ENCODE measurements around the gene CSPG4.
"Not testable (repeated sequence)": the region's sequence is repeated elsewhere in the genome, so short reads cannot be mapped to it uniquely, and the experiment has no call there.

Gene CSPG4

DNA sequence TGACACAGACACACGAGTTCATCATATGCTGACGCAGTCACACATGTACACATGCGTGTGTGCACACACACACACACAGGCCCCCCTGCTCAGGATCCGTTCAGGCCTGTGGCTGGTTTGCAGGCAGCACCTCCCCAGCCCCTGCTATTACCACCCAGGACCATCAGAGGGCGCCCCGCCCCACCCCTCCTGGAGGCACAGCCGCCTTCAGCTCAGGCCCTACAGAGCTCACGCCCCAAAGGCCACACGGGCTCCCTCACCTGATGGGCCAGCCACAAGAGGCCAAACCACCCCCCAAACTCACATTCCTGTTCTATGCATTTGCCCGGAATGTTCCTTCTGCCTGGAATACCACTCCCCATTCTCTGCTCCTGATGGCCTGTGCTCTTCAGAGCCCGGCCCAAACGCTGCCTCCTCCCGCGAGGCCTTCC lies 26.4 kb downstream of the CSPG4 start:
- peak; percentile 78 for DNase-seq

DNA sequence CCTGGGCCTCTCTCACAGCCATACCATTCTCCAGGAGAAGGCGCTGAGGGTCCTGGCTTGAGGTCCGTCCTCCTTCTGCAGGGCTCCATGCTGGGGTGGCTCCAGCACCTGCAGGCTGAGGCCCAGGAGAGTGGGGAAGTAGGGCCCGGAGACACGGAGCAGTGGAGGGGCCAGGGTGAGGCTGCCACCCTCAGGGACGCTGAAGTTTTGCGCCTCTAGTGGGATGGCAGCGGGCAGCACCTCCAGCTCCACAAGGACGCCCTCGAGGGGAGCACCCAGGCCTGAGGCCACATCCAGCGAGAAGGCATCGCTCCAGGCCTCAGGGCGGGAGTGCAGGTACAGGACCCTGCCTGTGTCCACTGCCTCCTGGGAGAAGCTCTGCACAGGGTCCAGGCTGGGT lies 27.5 kb downstream of the CSPG4 start:
- DNase-seq, result no peak

DNA sequence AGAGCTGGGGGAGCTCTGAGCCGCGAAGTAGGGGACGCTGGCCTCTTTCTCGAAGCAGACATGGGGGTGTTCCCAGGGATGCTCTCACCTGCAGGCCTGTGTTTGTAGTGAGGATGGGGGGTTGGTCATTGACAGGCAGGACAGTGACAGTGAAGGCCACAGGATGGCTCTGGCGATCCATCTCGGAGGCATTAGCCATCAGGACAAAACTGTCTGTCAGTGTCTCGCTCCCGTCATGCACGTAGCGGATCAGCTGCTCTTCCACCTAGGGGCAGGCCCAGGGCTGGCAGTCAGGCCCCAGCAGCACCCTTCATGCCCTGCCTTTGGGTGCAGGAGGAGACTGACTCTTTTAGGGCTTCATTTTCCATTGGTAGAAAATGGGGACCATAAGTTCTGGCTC lies 28.0 kb downstream of the CSPG4 start:
- DNase-seq, result no peak

DNA sequence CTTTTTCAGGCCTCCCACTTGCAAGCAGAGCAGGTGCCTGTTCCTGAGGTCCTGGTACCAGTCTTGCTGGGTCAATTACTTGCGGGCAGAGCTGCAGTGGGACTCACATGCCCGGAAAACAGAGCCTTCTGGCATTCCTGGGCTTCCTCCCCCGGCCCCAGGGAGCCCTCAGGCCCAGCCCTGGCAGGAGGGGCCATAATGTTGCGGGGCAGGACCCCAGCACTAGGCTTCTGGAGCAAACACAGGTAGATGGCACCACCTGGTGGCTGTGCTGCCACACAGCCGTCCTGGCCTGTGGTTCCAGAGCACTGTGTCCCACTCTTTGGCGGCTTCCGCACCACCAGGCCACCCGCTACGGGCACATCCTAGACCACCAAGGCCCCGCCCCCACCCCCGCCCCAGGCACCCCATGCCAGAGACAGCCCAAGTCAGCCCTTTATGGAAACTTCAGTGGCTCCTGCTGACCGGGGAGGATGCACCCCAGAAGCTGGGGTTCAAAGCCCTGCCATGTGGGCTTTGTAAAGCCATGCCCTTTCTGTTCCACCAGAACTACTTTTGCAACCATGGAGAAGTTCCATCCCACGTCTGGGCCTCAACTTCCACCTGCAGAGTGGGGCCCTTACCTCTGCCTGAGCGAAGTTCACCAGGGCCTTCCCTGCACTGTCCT lies 28.9 kb downstream of the CSPG4 start:
- DNase-seq, result peak; percentile 68

DNA sequence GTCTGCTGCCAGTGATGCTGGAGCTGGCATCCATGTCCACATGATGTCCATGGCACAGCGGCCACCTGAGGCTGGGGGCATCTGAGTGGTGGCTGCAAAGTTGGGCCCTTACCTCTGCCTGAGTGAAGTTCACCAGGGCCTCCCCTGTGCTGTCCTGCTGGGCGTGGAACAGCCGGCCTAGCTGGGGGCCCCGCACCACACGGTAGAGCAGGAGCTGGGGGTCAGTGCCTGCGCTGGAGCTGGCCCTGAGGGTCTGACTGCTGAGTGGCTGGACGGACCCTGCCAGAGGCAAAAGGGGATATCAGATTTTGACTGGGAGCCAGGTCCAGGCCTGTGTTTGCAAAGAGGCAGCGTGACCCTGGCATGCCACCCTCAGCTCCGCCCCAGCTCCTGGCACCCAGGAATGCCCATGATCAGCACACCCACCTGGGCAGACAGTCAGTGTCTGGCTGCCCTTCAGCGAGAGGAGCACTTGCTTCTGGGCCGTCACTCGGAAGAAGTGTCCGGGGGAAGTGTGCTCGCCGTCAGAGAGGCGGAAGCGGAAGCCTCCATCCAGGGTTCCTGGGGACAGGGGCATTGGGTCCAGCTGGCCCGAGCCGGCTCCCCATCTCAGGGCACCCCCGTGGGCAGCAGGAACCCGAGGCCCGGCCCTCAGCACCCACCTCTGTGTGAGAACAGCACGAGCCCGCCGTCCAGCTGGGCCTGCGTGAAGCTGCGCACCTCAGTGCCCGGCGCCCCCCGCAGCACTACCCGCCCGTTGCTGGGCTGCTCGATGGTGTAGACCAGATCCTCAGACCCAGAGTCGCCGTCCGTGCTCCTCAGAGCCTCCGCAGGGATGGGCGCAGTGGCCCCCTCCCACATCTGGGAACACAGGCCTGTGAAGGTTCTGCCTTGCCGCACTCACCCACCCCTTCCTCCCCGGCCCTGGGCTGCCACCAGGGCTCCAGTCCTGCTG lies 30.2 kb downstream of the CSPG4 start:
- DNase-seq, result no peak

DNA sequence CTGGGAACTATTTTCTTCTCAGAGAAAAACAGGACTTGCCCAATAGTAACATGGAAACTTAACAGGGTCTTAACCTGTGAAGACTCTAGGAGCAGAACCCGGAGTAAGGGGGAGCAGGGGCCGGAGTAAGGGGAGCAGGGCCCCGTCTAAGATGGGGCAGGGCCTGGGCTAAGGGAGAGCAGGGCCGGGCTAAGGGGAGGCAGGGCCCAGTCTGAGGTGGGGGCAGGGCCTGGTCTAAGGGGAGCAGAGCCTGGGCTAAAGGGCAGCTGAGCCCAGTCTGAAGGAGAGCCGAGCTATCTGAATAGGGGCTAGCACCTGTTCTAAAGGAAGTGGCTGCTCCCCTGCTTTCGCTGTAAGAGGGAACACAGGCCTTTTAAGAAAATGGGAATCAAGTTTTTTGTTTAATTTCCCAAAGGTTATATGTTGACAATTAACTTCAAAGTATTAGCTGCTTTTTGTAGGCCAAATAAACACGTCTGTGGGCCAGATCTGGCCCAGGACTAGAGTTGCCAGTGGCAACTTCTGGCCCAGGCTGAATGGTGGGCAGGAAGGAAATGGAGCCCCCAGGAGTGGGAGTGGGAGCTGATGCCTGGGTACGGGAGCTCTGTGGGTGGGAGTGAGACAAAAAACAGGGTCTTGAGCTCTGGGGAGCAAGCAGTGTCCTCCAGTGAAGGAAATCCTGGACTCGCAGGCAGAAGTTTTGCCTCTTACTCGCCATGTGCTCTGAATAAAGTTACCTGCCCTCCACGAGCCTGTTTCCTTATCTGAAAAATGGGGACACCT lies 32.5 kb downstream of the CSPG4 start:
- no peak for DNase-seq

DNA sequence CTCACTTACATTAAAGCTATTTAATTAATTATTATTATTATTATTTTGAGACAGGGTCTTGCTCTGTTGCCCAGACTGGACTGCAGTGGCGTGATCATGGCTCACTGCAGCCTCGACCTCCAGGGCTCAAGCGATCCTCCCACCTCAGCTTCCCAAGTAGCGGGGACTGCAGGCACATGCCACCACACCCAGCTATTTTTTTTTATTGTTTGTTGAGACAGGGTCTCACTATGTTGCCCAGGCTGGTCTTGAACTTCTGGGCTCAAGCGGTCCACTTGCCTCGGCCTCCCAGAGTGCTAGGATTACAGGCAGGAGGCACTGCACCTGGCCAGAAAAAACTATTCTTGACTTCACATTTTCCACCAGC lies 34.3 kb downstream of the CSPG4 start:
- not testable (repeated sequence) for DNase-seq

DNA sequence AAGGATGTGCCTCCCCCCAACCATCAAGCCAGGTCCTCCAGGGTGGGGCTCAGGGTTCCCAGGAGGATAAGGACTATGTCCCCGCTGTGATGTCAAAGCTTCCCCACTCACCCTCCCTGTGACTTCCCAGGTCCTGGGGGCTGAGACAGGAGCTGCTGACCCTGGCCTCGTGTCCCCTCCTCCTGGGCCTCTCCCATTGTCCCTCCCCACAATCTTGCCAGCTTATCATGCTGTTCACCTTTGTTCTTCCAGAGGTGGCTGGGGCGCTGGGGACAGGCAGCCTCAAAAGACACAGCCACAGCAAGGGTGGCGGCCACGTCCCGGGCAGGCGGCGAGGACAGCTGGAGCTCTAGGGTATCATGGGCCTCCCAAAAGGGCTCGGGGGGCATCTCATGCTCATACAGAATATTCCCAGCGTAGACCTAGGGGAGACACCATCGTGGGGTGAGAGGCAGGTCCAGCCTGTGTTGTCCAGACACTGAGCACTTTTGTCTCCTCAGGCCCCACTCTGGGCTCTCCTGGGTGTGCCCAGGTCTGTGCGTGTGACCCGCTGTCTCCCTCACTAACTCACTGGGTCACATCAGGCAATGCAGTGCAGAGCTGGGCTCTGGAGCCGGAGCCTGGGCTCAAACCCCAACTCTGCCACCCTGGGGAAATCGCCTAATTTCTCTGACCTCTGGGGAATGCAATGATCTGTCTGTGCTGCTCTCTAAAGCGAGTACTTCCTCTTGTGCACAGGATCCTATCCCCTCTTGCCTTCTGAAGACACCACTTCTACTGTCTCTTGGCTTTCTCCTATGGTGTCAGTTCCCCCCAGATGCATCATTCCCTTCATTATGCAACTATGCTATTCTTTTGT lies 35.0 kb downstream of the CSPG4 start:
- no peak for DNase-seq

DNA sequence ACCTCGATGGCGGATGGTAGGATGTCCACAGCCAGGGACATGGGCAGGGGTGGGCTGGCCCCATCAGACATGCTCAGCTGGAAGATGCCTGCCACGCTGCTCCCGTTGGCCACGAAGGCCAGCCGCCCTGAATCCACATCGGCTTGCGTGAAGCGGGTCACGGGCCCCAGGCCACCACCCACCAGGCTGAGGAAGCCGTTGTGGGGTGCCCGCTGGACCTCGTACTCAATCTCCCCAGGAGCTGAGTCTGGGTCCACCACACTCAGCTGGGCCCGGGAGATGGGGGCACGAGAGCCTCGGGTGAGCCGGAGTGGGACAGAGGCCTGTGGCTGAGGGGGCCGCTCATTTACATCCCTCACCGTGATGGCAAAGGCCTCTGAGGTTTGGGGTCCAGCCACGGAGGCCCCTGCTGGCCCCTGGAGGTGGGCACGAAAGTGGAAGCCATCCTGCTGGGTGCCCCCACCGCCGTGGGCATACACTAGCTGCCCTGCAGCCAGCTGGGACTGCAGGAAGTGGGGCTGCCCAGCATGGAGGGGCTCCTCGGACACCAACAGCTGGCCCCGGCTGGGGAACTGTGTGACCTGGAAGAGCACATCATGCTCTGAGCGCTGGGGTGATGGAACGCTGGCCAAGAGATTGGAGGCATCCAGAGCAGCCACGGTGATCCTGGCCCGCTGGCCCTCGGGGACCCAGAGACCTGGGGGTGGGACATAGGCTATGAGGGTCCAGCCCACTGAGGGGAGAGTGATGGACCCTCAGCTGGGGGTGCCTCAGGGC lies 35.8 kb downstream of the CSPG4 start:
- DNase-seq, result no peak

DNA sequence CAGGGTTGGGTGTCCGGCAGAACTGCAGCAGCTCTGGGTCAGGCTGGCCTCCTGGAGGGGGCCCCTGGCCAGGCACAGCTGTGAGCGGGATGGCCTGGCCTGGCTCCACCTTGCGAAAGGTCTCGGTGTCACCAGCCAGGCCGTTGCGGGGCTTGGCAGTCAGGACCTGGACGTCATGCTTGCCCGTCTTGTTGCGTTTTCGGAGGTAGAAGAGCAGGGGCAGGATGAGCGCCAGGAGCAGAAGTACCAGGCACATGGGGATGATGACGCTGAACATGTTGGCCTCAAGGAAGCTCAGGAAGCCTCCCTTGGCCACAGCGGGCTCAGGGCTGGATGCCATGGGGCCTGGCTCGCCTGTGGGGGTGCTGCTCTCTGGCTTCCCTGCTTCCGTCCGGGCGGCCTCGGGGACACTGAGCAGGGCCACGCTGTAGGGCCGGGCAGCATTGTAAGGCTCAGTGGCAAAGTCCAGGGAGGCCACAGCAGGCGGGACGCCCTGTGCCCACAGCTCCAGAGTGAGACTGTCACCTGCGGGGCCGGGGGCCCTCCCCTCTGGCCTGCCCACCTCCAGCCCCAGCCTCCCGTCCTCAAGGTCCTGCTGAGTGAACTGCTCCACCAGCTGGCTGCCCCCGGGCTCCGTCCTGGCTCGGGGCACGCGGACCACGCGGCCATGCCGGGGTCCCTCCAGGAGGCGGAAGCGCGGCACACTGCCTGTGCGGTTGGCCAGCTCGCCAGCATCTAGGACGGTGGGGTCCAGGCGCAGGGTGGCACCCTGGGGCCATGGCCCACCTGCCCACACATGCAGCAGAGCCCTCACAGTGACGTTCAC lies 36.9 kb downstream of the CSPG4 start:
- DNase-seq, result no peak

DNA sequence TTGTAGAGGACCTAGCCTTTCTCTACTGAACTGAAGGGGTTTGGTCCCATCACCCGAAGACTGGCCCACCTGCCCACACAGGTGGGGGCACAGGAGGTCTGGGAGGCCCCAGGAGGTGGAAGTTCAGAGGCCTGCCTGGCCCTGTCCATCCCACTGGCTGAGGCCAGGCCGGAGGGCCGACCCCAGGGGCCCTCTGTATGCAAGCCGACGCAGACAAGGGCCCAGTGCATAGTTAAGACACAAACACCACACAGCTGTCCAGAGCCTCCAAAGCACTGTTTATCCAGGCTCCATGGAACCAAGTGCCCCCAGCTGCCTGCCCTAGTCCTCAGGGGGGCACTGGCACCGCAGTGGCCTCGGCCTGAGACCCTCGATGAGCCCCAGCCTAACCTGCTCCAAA lies 38.3 kb downstream of the CSPG4 start:
- no peak for DNase-seq

DNA sequence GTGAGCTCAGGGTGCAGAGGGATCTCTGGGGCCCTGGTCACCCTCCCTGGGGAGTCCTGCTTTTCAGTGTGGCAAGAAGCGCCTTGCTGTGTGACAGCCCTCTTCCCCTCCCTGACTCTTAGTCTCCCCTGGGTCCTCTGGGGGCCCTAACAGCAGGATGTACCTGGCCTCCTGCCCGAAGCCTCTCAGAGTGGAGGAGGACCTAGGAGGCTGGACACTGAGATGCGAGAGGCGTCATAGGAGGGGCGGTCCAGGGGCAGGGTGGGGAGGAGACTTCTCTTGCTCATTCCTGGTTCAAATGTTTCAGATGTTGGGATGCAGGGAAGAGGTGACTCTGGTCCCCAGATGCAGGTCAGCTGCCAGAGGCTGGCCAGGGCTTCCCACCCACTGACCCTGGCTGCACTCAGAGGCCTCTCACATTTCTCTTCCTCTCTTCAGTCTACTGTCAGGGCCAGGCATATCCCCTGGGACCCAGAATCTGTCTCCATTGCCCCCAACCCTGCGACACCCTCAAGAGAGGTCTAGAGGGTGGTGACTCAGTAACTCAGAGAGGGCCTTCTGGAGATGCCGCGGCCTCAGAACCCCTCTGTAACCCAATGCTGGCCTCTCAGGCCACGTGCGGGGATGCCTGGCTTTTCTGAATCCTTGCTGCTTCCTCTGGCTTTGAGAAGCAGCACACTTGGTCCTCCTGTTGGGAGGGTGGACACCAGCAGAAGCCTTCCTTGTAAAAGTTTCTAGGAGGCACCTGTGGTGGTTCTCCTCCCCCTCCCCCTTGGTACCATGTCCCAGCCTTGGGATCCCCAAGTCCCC lies 39.0 kb downstream of the CSPG4 start:
- no peak for DNase-seq

DNA sequence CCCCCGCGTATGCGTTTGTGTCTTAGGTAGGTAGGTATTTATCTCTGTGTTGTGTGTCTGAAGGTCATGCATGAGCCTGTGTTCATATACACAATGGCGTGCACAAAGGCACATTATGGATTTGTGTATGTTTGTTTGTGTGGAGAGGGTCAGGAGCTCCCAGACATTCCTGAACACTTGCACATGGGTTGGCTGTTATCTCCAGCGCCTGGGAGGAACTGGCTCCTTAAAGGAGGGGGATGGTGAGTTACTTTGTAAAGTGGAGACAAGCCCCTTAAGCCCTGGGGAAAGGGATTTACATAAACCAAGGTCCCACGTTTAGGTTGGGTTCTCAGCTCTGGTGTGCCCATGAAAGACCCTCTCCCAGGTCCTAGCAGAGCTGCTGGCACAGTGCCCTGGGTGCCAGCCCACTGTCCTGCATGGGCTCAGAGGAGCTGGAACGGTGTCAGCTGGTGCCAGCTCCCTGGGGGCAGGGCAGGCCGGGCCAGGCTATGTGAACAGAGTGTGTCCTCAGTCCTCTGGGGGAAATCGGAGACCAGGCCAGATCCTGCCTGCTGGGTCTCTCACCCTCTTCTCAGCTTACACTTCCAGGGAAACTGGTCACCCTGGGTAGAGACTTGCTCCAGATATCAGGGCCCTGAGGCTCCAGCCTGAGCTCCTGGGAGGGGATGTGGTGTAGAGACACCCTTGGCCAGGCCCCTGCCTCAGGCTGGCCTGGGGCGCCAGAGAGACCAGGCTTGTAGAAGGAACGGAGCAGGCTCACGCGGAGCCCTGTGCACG lies 39.8 kb downstream of the CSPG4 start:
- no peak for DNase-seq

DNA sequence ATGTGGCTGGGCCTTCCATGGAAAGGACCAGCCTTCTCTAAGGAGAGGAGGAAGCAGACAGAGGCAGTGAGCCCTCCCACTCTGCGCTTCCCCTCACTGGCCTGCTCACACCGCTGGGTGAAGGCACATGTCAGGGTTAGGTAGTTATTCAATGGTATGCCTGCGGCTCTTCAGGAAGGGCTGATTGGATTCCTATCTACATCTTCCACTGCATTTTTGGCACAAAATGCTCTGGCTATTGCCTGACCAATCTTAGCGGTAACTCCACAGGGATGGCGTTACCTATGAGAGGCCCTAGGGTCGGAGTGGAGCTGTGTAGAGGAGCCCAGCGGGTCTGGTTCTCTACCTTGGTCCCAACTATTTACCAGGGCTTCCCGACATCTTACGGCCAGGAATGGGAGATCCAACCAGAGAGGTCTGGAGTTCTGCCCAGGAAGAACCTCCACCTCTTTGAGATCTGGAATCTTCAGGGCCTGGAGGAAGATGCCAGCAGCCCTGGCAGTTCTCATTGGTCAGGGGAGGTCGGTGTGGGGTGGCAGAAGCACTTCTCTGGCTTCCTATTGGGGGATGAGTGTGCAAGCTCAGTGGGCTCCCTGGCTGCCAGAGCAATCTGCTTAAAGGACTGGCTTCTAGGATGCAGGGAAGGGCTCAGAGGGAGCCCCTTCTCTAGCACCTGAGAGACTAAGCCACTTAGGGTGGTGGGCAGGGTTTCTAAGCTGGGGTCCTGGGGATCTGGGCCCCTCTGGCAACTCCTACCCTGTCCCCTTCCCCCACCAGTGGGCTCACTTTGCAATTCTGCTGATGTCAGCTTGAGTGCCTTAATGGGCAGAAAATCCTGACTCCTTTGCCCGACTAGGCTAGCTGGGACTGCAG lies 40.7 kb downstream of the CSPG4 start:
- DNase-seq, result no peak

DNA sequence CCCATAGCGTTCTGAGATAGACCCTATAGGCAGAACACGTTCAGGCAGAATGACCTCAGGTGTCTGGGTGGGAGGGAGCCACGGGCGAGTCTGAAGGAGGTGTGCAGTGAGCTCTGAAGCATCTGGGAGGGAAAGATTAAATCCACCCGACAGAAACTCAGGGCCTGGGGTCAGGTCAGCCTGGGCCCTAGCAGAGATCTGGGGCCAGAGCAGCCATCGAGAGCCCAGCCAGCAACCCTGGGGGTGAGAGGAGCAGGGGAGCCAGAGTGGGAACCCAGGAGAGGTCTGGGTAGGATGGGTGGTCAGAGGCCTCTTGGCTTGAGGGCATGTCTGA lies 42.8 kb downstream of the CSPG4 start:
- no peak for DNase-seq

DNA sequence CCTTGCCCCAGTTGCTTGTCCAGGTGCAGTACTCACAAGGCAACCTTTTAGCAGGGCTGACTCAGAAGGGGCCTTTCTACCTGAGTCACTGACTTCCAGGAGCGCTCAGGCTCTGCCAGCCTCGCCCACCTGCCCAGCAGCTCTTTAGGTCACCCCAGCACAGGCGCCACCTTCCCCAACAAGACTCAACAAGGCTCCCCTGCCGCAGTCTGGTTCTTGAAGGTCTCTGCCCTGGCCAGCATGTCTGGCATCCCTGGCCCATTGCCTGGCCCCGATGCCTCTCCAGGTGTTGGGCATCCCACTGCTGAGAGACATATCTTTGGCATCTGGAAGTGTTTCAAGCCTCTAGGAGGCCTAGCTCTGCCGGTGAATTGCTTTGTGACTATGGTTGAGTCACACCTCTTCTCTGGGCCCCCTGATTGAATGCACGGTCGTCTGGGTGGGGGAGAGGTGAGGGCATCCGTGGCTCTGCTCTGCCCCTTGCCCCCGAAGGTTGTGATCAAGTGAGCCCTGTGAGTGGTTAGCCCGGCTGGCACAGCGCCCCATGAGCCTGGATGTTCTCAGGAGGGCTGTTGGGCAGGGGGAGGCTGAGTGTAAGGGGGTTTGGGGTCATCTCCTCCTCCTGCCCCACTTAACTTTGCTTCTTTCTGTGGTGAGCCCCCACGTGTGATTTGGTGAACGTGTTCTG lies 43.3 kb downstream of the CSPG4 start:
- DNase-seq, result no peak

DNA sequence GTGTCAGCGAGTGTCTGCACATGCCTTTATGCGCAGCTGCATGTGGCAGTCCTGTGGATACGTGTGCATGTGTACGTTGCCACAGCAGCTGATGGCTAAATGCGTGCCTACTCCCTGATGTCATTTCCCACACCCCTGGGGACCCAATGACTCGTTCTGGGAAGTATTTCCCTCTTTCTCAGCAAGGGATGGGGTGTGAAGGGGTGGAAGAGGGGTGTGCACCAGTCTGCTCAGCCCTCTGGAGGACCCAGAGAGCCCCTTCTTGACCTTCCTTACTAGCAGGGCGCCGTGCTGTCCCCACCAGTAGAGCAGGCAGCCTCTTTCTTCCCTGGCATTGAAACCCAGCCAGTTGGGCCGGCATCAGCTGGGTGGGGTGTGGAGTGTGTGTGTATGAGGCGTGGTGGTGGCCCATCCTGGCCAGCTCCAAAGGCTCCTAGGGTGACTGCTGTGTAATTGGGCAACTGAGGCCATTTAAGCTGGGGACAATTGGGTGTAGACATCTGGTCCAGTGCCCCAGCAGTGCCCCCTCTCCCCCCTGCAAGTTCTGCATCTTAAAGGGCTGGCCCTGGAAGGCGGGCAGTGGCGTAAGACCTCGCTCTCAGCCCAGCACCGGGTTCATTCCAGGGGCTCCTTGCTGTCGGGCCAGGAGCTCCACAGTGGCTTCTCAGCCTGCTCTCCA lies 45.7 kb downstream of the CSPG4 start:
- DNase-seq, result no peak

All from CD4-positive, alpha-beta T cell treated with Interleukin-12 subunit alpha and Interleukin-12 subunit beta, for 1 hour (primary cell).